GM18907 (cell line): Measurements from ENCODE around the gene COG7.
A peak's percentile ranks its signal among the peaks of the same experiment; 100 is the strongest.
"Not testable (repeated sequence)": the region's sequence is repeated elsewhere in the genome, so short reads cannot be mapped to it uniquely, and the experiment has no call there.

Experiments
- ATAC-seq: cut with Tn5 transposase; IDR thresholded peaks from one replicate; pipeline ENCODE4 v1.9.1; 2021; ENCODE audit warnings: mild to moderate bottlenecking, moderate library complexity; ENCODE audit not compliant: unreplicated experiment

The COG7 gene

GRCh38 chr16:23476289-23476688 is 23.3 kb upstream of the COG7 start:
- ATAC-seq, result no peak

GRCh38 chr16:23469814-23470213 is 16.8 kb upstream of the COG7 start:
- no peak for ATAC-seq

DNA sequence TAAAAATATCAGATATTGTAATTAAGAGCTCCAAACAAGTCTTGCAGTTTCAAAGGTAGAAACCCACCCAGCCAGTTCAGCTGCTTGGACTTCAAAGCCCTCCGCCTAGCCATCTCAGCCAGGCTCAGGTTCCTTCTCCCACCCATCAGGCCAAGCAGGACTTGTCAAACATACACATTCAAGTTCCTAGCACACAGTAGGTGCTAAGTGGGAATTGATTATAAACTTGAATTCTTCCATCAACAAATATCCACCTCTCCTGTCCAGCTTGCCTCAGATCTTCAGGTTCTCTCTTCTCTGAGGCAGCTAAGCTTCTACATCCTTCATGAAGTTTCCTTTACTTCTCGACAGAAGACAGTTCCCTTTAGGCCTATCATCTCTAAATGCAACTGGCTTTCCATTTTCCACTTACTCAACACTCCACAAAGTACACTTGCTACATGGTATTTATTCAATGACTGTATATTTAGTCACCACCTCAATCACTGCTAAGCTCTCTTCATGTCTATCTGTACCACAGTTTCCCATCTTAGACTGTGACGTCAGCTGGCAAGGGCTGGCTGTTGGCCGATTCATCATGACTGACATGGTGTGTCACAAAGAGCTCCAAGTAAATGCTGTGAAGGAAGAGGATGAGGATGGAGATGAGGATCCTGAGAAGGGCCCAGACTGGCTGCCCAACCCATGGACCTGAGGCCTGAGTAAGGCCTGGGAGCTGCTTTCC is 13.3 kb upstream of the COG7 start:
- ATAC-seq, result no peak

GRCh38 chr16:23465179-23465578 is 12.2 kb upstream of the COG7 start:
- no peak for ATAC-seq

GRCh38 chr16:23464196-23464595 is 11.2 kb upstream of the COG7 start:
- ATAC-seq, result no peak

DNA sequence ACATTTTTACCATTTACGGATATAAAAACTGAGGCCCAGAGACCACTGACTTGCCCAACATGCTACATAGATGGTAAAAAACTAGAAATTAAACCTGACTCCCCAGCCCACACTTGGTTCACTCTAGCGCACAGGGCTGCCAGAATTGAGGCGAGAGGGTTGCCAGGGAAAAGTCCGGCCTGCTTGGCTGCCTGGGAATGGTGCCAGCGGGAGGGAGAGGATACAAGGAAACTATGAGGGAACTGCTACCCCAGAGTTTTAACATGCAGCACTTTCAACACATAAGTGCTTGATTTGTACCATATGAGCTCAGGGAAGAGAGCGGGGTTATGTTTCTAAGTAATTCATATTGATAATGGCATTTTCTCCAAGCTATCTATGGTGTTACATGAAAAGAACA is 10.0 kb upstream of the COG7 start:
- not testable (repeated sequence) for ATAC-seq

- ATAC-seq, result no peak
Measured at GRCh38 chr16:23453338-23454052, 506 bp upstream of the COG7 start.

GRCh38 chr16:23452221-23452571 is 793 bp downstream of the COG7 start:
- no peak for ATAC-seq

DNA sequence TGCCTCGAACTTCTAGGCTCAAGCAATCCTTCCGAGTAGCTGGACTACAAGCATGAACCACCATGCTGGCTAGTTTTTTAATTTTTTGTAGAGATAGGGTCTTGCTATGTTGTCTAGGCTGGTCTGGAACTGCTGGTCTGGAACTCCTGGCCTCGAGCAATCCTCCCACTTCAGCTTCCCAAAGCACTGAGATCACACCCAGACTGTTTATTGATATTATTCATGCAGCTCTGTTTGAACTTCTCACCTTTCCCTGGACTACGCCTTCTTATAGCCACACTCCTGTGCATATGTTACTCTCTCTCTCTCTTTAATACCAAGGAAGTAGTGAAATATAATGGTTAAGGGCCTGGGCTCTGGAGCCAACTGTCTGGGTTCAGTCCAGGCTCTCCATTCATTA is 4.6 kb downstream of the COG7 start:
- no peak for ATAC-seq

GRCh38 chr16:23437542-23437941 is 15.4 kb downstream of the COG7 start:
- not testable (repeated sequence) for ATAC-seq

DNA sequence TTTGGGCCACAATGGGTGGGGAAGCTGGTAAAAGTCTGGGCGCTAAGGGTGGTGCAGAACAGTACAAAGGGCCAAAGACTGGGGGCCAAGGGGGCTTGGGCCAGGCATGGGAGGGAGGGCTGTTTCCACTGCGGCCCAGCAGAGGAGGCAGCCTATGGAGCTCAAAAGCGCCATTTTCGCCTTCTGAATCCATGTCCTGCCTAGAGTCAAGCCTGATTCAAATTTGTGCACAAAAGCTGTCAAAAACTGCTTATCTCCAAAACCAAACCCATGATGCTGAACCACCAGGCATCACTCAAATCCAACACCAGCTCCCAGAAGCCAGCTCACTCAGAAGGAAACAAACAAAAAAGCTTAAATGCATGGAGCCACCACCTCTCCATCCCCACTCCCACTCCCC is 16.0 kb downstream of the COG7 start:
- ATAC-seq, result no peak

GRCh38 chr16:23435500-23435899 is 17.5 kb downstream of the COG7 start:
- peak; percentile 61 for ATAC-seq

- no peak for ATAC-seq
Measured at GRCh38 chr16:23434380-23434779, 18.6 kb downstream of the COG7 start.

GRCh38 chr16:23433261-23433920 is 19.6 kb downstream of the COG7 start:
- no peak for ATAC-seq

GRCh38 chr16:23432176-23433128 is 20.5 kb downstream of the COG7 start:
- ATAC-seq, result no peak

- ATAC-seq, result no peak
Measured at GRCh38 chr16:23428351-23428750, 24.6 kb downstream of the COG7 start.

DNA sequence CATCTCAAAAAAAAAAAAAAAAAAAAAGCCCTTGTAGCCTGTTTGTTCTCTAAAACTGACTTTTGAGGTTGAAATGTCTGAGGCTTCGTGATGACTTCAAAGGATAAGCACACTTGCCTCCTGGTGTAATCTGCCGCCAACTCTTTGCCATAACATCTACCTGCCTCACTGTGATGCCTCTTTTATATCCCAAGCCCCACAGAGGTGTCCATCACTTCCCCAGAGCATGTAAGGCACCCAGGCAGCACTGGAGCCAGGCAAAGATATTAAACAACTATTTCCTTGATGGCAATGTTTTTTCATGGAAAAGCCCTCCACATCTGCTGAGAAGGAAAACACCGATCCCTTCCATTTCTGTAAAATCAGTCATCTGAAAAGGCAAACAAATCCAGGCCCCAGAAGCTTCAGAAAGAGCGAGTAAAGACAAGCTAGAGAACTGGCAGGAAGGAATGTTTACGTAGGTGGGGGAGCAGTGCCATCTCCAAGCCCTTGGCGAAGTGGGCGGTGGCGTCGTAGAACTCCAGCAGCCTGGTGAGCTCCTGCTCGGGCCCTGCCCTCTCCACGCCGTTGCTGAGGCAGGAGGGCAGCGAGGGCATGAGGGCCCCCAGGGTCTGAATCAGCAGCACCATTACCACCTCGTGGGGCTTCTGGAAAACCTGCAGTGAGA is 28.6 kb downstream of the COG7 start:
- no peak for ATAC-seq

GRCh38 chr16:23423496-23424049 is 29.4 kb downstream of the COG7 start:
- no peak for ATAC-seq

DNA sequence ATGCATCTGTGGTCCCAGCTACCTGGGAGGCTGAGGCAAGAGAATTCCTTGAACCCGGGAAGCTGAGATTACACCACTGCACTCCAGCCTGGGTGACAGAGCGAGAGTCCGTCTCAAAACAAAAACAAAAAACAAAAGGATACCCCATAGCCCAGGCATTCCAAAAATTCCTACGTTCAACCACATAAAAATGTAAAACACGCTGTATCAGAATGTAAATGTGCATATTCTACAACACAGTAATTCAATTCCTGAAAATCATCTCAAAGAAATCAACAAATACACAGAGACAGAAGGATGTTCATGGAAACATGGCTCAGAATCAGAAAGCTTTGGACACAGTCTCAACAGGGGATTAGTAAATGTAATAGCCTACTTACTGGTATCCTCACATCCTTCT is 33.0 kb downstream of the COG7 start:
- no peak for ATAC-seq

DNA sequence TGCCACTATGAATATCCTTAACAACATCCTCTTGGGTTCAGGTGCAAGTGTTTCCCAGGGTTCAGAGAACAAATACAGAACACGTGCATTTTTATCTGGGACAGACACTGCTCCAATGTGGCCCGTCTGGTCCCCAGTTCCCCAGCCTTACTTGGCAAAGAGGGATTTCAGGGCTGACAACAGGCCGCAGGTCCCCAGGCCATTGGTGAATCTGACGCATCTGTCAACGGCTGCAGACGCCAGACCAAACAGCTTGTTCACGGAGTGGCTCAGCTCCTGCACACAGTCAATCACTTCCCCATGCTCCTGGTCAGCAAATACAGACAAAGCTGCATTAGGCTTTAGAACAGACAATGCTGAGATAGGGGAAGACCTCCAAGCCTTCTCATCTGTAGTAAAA is 36.2 kb downstream of the COG7 start:
- no peak for ATAC-seq
